Naive thymus-derived CD4-positive, alpha-beta T cell (primary cell): ENCODE measurements around the gene FAM181B. TPM values are rescaled to one million over a fixed set of nuclear protein-coding genes. Genes with fewer than 3 reads are reported as not detected.

Experiments
- ATAC-seq: fragments of 150-1000 bp; cut with Tn5 transposase; 2 replicates; pipeline ENCODE4 v1.10.0; 2021; ENCODE audit warnings: mild to moderate bottlenecking, moderate library complexity
- CTCF ChIA-PET: fragments of 350-600 bp; sonication (Branson Sonifier 250); formaldehyde crosslinking; loops from one replicate; lab custom pipeline; 2021; ENCODE audit warnings: antibody characterized with exemption; lab: Charles Lee
- POLR2A ChIA-PET: fragments of 350-600 bp; sonication (Branson Sonifier 250); formaldehyde crosslinking; loops from one replicate; lab custom pipeline; 2021; ENCODE audit warnings: antibody characterized with exemption, inconsistent platforms; lab: Charles Lee
- DNase-seq, 9 donors: peaks; one replicate each; pipeline versions ENCODE4 v3.0.0 to v3.0.0-alpha.2; 2020 to 2022; ENCODE audit warnings: mixed read lengths in 1 of 9
- H3K27ac ChIP-seq: one replicate; pipeline ENCODE4 v1.7.0; 2013; ENCODE audit warnings: mild to moderate bottlenecking, low read depth, low read length, moderate library complexity
- H3K27me3 ChIP-seq, 2 donors: one replicate each; pipeline ENCODE4 v1.7.0; 2013; ENCODE audit warnings: low read length in 2 of 2, mild to moderate bottlenecking in 2 of 2, moderate library complexity in 2 of 2; ENCODE audit not compliant: control insufficient read depth in 2 of 2, insufficient read depth in 2 of 2
- H3K36me3 ChIP-seq, 3 experiments: 1 replicate in 2 of 3; 2 replicates in 1 of 3; pipeline ENCODE4 v1.7.0; 2013; ENCODE audit warnings: low read length in 3 of 3, mild to moderate bottlenecking in 3 of 3, moderate library complexity in 1 of 3; ENCODE audit not compliant: insufficient read depth in 3 of 3, control insufficient read depth in 2 of 3
- H3K4me1 ChIP-seq, 2 donors: one replicate each; pipeline ENCODE4 v1.7.0; 2013; ENCODE audit warnings: low read length in 2 of 2, mild to moderate bottlenecking in 2 of 2, moderate library complexity in 1 of 2; ENCODE audit not compliant: control insufficient read depth in 2 of 2, insufficient read depth in 2 of 2
- H3K4me3 ChIP-seq: 2 replicates; pipeline ENCODE4 v1.7.0; 2013; ENCODE audit warnings: mild to moderate bottlenecking, low read length
- H3K9me3 ChIP-seq, 3 experiments: 1 replicate in 2 of 3; 2 replicates in 1 of 3; pipeline ENCODE4 v1.7.0; 2013; ENCODE audit warnings: low read length in 3 of 3; ENCODE audit not compliant: control insufficient read depth in 2 of 3
- H3K27ac Mint-ChIP-seq, 9 donors: one replicate each; pipeline ENCODE4 v1.8.0; 2020 to 2022; ENCODE audit warnings: mixed read lengths in 9 of 9, mild to moderate bottlenecking in 8 of 9, moderate library complexity in 5 of 9, inconsistent platforms in 2 of 9
- H3K27me3 Mint-ChIP-seq, 5 donors: one replicate each; pipeline ENCODE4 v1.8.0; 2021 to 2022; ENCODE audit warnings: mixed read lengths in 5 of 5, mild to moderate bottlenecking in 1 of 5
- H3K36me3 Mint-ChIP-seq, 5 donors: one replicate each; pipeline ENCODE4 v1.8.0; 2020 to 2022; ENCODE audit warnings: mixed read lengths in 5 of 5, mild to moderate bottlenecking in 3 of 5, inconsistent platforms in 1 of 5
- H3K4me1 Mint-ChIP-seq, 7 donors: one replicate each; pipeline ENCODE4 v1.8.0; 2020 to 2022; ENCODE audit warnings: mixed read lengths in 7 of 7, mild to moderate bottlenecking in 3 of 7, inconsistent platforms in 1 of 7
- H3K4me3 Mint-ChIP-seq, 10 donors: one replicate each; pipeline ENCODE4 v1.8.0; 2020 to 2022; ENCODE audit warnings: mild to moderate bottlenecking in 10 of 10, mixed read lengths in 10 of 10, moderate library complexity in 6 of 10, inconsistent platforms in 2 of 10
- H3K9me3 Mint-ChIP-seq, 11 donors: one replicate each; pipeline ENCODE4 v1.8.0; 2020 to 2022; ENCODE audit warnings: mixed read lengths in 11 of 11, mild to moderate bottlenecking in 4 of 11, inconsistent platforms in 1 of 11, moderate library complexity in 1 of 11
- intact Hi-C, 2 donors: fragments of 100-400 bp; cut with micrococcal nuclease; formaldehyde crosslinking; loops; one replicate each; pipeline ENCODE4 v1.15.1; 2023
- polyA plus RNA-seq, 2 donors: library from polyadenylated mRNA; unstranded; fragments of 300-500 nt; fragmentation: Illumina TruSeq; gene quantifications; one replicate each; pipeline ENCODE4 v1.2.3, GENCODE V29; 2021
- total RNA-seq, 6 experiments: library from RNA in 5 of 6; stranded (reverse) in 5 of 6; gene quantifications; 1 replicate in 5 of 6; 2 replicates in 1 of 6; pipeline ENCODE4 v1.2.3 and lab custom pipeline; 2021 to 2026

FAM181B gene
- total and polyA plus RNA-seq, 7 experiments from 2014 or later = 0.10 to 0.97 (median 0.19) TPM; not detected in 2

GRCh38 chr11:82719361-82720105 is 14.1 kb downstream of the FAM181B start:
- ATAC-seq (no peak), DNase-seq (no peak)
- no peaks in the 10 kb centered on the region for H3K36me3 Mint-ChIP-seq
- intact Hi-C loops = loop anchor here (2.0 to 5.0 kb wide), 4 partner anchors 31 to 1098 kb away; partner anchors contain the start of gene RAB30 (in 1 of the 2)
- Histone ChIP-seq H3K4me1 (no peaks in the 10 kb centered on the region), H3K27me3 (no peaks in the 10 kb centered on the region), H3K27ac (no peak overlapping the region), H3K9me3 (no peaks in the 10 kb centered on the region), H3K36me3 (no peaks in the 10 kb centered on the region), H3K4me3 (no peak overlapping the region)
- peaks cover 0 to 7% (median 4%) of the 10 kb centered on the region in 5 donors for H3K27me3 Mint-ChIP-seq
- POLR2A ChIA-PET = no interaction called here
- H3K4me1 Mint-ChIP-seq = peaks cover 0 to 6% (median 4%) of the 10 kb centered on the region in 7 donors
- CTCF ChIA-PET = interaction anchor here (0.6 to 2.8 kb wide), 4 partner anchors 141 to 167 kb away, joined by 3 to 13 read pairs (median 4); no protein-coding TSS in a partner anchor
- no peak overlapping the region for H3K4me3 Mint-ChIP-seq
- H3K9me3 Mint-ChIP-seq = no peaks in the 10 kb centered on the region
- no peak overlapping the region for H3K27ac Mint-ChIP-seq

GRCh38 chr11:82718821-82719220 is 14.8 kb downstream of the FAM181B start:
- CTCF ChIA-PET = interaction anchor here (1.1 to 2.8 kb wide), 3 partner anchors 141 to 146 kb away, joined by 4 to 13 read pairs (median 6); no protein-coding TSS in a partner anchor
- intact Hi-C loops = loop anchor here (1.0 to 5.0 kb wide), 13 partner anchors 32 to 1101 kb away; partner anchors contain the start of genes DDIAS (in 1 of the 2) and RAB30 (in 1 of the 2)
- Mint-ChIP-seq H3K9me3 (no peaks in the 10 kb centered on the region), H3K4me1 (peaks cover 0 to 6% (median 4%) of the 10 kb centered on the region in 7 donors), H3K4me3 (no peak overlapping the region), H3K36me3 (no peaks in the 10 kb centered on the region), H3K27me3 (peaks cover 0 to 7% (median 0%) of the 10 kb centered on the region in 5 donors), H3K27ac (no peak overlapping the region)
- Histone ChIP-seq H3K4me3 (no peak overlapping the region), H3K27me3 (no peaks in the 10 kb centered on the region), H3K27ac (no peak overlapping the region), H3K36me3 (no peaks in the 10 kb centered on the region), H3K9me3 (no peaks in the 10 kb centered on the region), H3K4me1 (no peaks in the 10 kb centered on the region)
- POLR2A ChIA-PET = no interaction called here
- DNase-seq (no peak), ATAC-seq (no peak)

DNA sequence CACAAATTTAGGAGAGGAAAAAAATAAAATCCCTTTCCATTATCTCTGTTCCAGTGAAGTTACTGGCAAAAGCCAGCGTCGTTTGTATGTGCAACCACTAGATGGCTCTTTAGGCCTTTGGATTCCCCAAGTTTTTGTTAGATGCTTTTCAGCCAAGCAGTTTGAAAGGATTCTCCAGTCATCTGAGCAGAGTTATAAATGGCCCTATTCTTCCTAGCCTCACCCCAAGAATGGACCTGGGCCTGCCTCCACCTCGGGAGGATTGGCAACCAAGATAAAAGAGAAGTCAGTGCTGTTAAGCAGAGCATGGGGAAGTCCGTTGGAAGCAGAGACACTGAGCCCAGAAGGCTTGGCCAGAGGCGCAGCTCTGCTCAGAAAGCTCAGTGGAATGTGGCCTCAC is 15.4 kb downstream of the FAM181B start:
- DNase-seq (peak in 5 of 9 donors; percentile 22 to 53 (median 34)), ATAC-seq (peak; percentile 61)
- Mint-ChIP-seq H3K27ac (peak overlapping the region in 1 of 9 donors; percentile 87), H3K4me3 (no peak overlapping the region), H3K9me3 (no peaks in the 10 kb centered on the region), H3K4me1 (peaks cover 0 to 6% (median 4%) of the 10 kb centered on the region in 7 donors), H3K36me3 (no peaks in the 10 kb centered on the region), H3K27me3 (peaks cover 0 to 5% (median 0%) of the 10 kb centered on the region in 5 donors)
- H3K27ac ChIP-seq = no peak overlapping the region
- no peaks in the 10 kb centered on the region for H3K27me3 ChIP-seq
- H3K9me3 ChIP-seq = no peaks in the 10 kb centered on the region
- intact Hi-C loops = loop anchor here (1.0 to 5.0 kb wide), 13 partner anchors 32 to 1102 kb away; partner anchors contain the start of genes DDIAS (in 1 of the 2) and RAB30 (in 1 of the 2)
- POLR2A ChIA-PET = no interaction called here
- CTCF ChIA-PET = interaction anchor here (0.6 to 2.8 kb wide), 8 partner anchors 17 to 817 kb away, joined by 3 to 24 read pairs (median 4); no protein-coding TSS in a partner anchor
- no peak overlapping the region for H3K4me3 ChIP-seq
- H3K4me1 ChIP-seq = no peaks in the 10 kb centered on the region
- H3K36me3 ChIP-seq = no peaks in the 10 kb centered on the region

DNA sequence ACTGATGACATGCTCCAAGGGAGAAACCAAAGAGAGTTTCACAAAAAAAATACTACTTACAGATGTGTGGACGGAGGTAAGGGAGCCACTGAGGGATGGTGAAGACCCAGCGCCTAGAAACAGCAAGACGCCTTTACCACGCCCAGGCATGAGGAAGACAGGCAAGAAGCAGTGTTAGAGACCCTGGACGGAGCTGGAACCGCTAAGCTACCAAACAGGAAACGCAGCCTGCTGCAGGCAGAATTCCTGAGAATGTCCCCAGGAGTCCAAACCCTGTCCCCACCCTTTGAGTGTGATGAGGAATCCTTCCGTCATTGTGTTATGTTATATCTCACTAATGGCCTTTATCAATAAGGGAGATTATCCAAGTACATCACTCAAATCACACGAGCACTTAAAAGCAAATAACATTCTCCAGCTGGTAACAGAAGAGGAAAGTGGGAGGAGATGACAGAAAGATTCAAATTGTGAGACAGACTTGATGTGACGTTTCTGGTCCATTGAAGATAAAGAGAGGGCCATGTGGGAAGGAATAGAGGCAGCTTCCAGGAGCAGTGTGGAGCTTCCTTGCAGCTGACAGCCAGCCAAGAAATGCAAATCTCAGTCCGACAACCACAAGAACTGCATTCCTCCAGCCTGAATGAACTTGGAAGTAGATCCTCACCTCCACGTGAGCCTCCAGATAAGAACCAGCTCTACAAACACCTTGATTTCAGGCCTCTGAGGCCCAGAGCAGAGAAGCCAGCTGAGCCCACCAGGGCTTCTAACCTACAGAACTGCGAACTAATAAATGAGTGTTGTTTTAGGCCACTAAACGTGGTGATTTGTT is 19.1 kb downstream of the FAM181B start:
- ChIA-PET POLR2A (no interaction called here), CTCF (interaction anchor here (0.6 to 1.3 kb wide), 4 partner anchors 11 to 153 kb away, joined by 3 to 5 read pairs (median 4); no protein-coding TSS in a partner anchor)
- H3K4me1 Mint-ChIP-seq = peaks cover 0 to 6% (median 4%) of the 10 kb centered on the region in 7 donors
- intact Hi-C loops = loop anchor here (5.0 kb wide), 3 partner anchors 358 to 1103 kb away; partner anchors contain the start of gene RAB30 (in 1 of the 2)
- no peak overlapping the region for H3K27ac Mint-ChIP-seq
- no peaks in the 10 kb centered on the region for H3K9me3 ChIP-seq
- ATAC-seq (no peak), DNase-seq (no peak)
- H3K27me3 ChIP-seq = no peaks in the 10 kb centered on the region
- no peak overlapping the region for H3K4me3 Mint-ChIP-seq
- no peaks in the 10 kb centered on the region for H3K36me3 ChIP-seq
- peaks cover 0 to 7% (median 4%) of the 10 kb centered on the region in 5 donors for H3K27me3 Mint-ChIP-seq
- H3K27ac ChIP-seq = no peak overlapping the region
- H3K4me3 ChIP-seq = no peak overlapping the region
- H3K9me3 Mint-ChIP-seq = no peaks in the 10 kb centered on the region
- no peaks in the 10 kb centered on the region for H3K4me1 ChIP-seq
- H3K36me3 Mint-ChIP-seq = no peaks in the 10 kb centered on the region

DNA sequence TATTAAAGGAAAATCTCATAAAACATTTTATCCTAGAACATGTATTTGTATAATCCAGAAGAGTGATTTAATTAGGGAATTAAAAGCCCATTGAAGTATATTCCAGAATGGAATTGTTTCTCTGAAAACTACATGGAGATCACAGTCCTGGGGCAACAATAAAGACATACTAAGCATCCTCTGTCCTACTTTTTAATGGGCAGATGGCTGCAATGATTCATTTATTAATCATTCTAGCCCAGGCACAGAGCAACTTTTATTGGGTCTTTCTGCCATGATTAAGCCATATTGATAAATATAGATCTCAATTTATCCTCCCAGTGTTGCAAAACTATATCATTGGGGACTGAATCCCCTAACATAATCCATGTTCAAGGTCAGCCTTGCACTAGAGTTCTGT is 22.0 kb downstream of the FAM181B start:
- Histone ChIP-seq H3K27ac (no peak overlapping the region), H3K9me3 (no peaks in the 10 kb centered on the region), H3K27me3 (no peaks in the 10 kb centered on the region), H3K4me3 (no peak overlapping the region), H3K4me1 (no peaks in the 10 kb centered on the region), H3K36me3 (no peaks in the 10 kb centered on the region)
- Mint-ChIP-seq H3K27ac (no peak overlapping the region), H3K9me3 (no peaks in the 10 kb centered on the region), H3K4me1 (no peaks in the 10 kb centered on the region), H3K4me3 (no peak overlapping the region), H3K36me3 (no peaks in the 10 kb centered on the region), H3K27me3 (peaks cover 0 to 11% (median 7%) of the 10 kb centered on the region in 5 donors)
- POLR2A ChIA-PET = no interaction called here
- CTCF ChIA-PET = no interaction called here
- DNase-seq (no peak), ATAC-seq (no peak)
- intact Hi-C loops = no loop called here

DNA sequence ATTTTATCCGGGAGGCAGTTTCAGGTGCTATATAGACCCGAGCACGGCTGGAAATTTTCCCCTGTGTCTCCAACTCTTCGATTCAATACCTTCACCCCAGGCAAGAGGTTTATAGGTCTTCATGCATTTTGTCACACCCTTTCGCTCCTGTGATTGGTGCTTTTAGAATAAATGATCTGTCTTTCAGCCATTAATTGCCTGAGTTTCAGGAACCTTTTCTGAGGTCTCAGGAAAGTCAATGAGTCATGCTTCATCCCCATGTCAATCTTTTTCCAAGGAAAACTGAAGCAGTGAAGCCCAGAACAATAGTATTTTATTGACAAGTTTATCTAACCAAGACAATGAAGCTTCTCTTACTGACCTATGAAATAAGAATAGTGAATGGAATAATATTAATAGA is 29.9 kb downstream of the FAM181B start:
- POLR2A ChIA-PET = no interaction called here
- DNase-seq = no peak
- peaks cover 9 to 25% (median 11%) of the 10 kb centered on the region in 5 donors for H3K27me3 Mint-ChIP-seq
- H3K4me3 ChIP-seq = no peak overlapping the region
- H3K27me3 ChIP-seq = no peaks in the 10 kb centered on the region
- no peak overlapping the region for H3K4me3 Mint-ChIP-seq
- CTCF ChIA-PET = no interaction called here
- ATAC-seq = no peak
- intact Hi-C loops = loop anchor here (2.0 to 5.0 kb wide), 3 partner anchors 1046 to 1061 kb away; no protein-coding TSS in a partner anchor
- no peak overlapping the region for H3K27ac Mint-ChIP-seq
- H3K9me3 Mint-ChIP-seq = no peaks in the 10 kb centered on the region
- no peaks in the 10 kb centered on the region for H3K4me1 Mint-ChIP-seq
- no peaks in the 10 kb centered on the region for H3K36me3 Mint-ChIP-seq
- H3K9me3 ChIP-seq = no peaks in the 10 kb centered on the region
- no peaks in the 10 kb centered on the region for H3K4me1 ChIP-seq
- H3K27ac ChIP-seq = no peak overlapping the region
- H3K36me3 ChIP-seq = no peaks in the 10 kb centered on the region
